IMR-90 (cell line): ENCODE data around the gene MAGEA10. TPM values are rescaled to one million over a fixed set of nuclear protein-coding genes. Genes with fewer than 3 reads are reported as not detected.

Experiments
- ATAC-seq: fragments of 200-7000 bp; cut with Tn5 transposase; 2 replicates; pipeline ENCODE4 v1.9.1; 2020; ENCODE audit warnings: low read depth, mild to moderate bottlenecking, moderate library complexity
- Bru-seq: library from RNA; stranded (reverse); fragments of 400-500 nt; gene quantifications from one replicate; lab custom pipeline; 2021; lab: Mats Ljungman, UMichigan
- BruChase-seq, 2 experiments: library from RNA; stranded (reverse); fragments of 400-500 nt; gene quantifications; one replicate each; lab custom pipeline; 2021; lab: Mats Ljungman, UMichigan
- BruUV-seq: library from RNA; stranded (reverse); fragments of 400-500 nt; replicated peaks from 2 replicates; lab custom pipeline; 2021; lab: Mats Ljungman, UMichigan
- CTCF ChIA-PET: fragments of 300-600 bp; formaldehyde crosslinking; extraction: SDS; loops from one replicate; lab custom pipeline; 2021; ENCODE audit warnings: antibody characterized with exemption; lab: Yijun Ruan, JAX
- POLR2A ChIA-PET: fragments of 300-600 bp; sonication (Branson Sonifier 250); formaldehyde crosslinking; loops from one replicate; lab custom pipeline; 2022; ENCODE audit warnings: antibody characterized with exemption; ENCODE audit not compliant: unreplicated experiment; lab: Charles Lee
- DNase-seq: peaks from one replicate; pipeline ENCODE4 v3.0.0; 2013
- H2AFZ ChIP-seq: replicated peaks from 2 replicates; pipeline ENCODE3; 2013; ENCODE audit warnings: low read length, mild to moderate bottlenecking; ENCODE audit not compliant: poor library complexity
- H2AK5ac ChIP-seq: 2 replicates; pipeline ENCODE4 v1.6.1; 2013; ENCODE audit warnings: low read depth, low read length, inconsistent platforms
- H2AK9ac ChIP-seq: replicated peaks from 2 replicates; pipeline ENCODE3; 2013; ENCODE audit warnings: mild to moderate bottlenecking, low read depth, low read length, moderate library complexity; ENCODE audit not compliant: poor library complexity
- H2BK120ac ChIP-seq: 2 replicates; pipeline ENCODE4 v1.6.1; 2013; ENCODE audit warnings: low read depth, low read length, inconsistent platforms
- H2BK15ac ChIP-seq: 3 replicates; pipeline ENCODE4 v1.6.1; 2013; ENCODE audit warnings: low read depth, low read length, inconsistent platforms
- H2BK20ac ChIP-seq: 2 replicates; pipeline ENCODE4 v1.6.1; 2013; ENCODE audit warnings: low read depth, mild to moderate bottlenecking, inconsistent platforms, low read length, moderate library complexity
- H2BK5ac ChIP-seq: 2 replicates; pipeline ENCODE4 v1.6.1; 2013; ENCODE audit warnings: mild to moderate bottlenecking, low read depth, low read length, inconsistent platforms; ENCODE audit not compliant: poor library complexity, severe bottlenecking
- H3K14ac ChIP-seq: replicated peaks from 2 replicates; pipeline ENCODE4 v1.6.1; 2013; ENCODE audit warnings: low read depth, low read length, inconsistent platforms
- H3K18ac ChIP-seq: 2 replicates; pipeline ENCODE4 v1.6.1; 2013; ENCODE audit warnings: low read depth, low read length, control low read depth
- H3K23ac ChIP-seq: 2 replicates; pipeline ENCODE4 v1.6.1; 2013; ENCODE audit warnings: low read depth, low read length, inconsistent platforms
- H3K27ac ChIP-seq: 2 replicates; pipeline ENCODE4 v1.5.1; 2013; ENCODE audit warnings: mild to moderate bottlenecking, control low read depth, low read length; ENCODE audit not compliant: insufficient read depth
- H3K27me3 ChIP-seq: 2 replicates; pipeline ENCODE4 v1.6.1; 2013; ENCODE audit warnings: low read length; ENCODE audit not compliant: control insufficient read depth, insufficient read depth
- H3K36me3 ChIP-seq: 2 replicates; pipeline ENCODE4 v1.6.1; 2013; ENCODE audit warnings: low read length, mixed read lengths; ENCODE audit not compliant: control insufficient read depth, insufficient read depth
- H3K4ac ChIP-seq: 2 replicates; pipeline ENCODE4 v1.6.1; 2013; ENCODE audit warnings: low read depth, low read length, inconsistent platforms
- H3K4me1 ChIP-seq: 2 replicates; pipeline ENCODE4 v1.6.1; 2013; ENCODE audit warnings: low read length, mixed read lengths; ENCODE audit not compliant: control insufficient read depth, insufficient read depth
- H3K4me2 ChIP-seq: 2 replicates; pipeline ENCODE4 v1.6.1; 2013; ENCODE audit warnings: low read depth, mild to moderate bottlenecking, control low read depth, low read length, moderate library complexity
- H3K4me3 ChIP-seq: 2 replicates; pipeline ENCODE4 v1.5.1; 2013; ENCODE audit warnings: low read depth, mild to moderate bottlenecking, control low read depth, low read length, moderate library complexity; ENCODE audit not compliant: insufficient read depth
- H3K56ac ChIP-seq: 2 replicates; pipeline ENCODE4 v1.6.1; 2013; ENCODE audit warnings: low read length, inconsistent platforms; ENCODE audit not compliant: insufficient read depth; ENCODE audit errors: extremely low read depth
- H3K79me1 ChIP-seq, 2 experiments: 2 replicates each; pipeline ENCODE4 v1.6.1; 2013; ENCODE audit warnings: low read length in 2 of 2, inconsistent platforms in 1 of 2, low read depth in 1 of 2
- H3K9ac ChIP-seq: 2 replicates; pipeline ENCODE4 v1.6.1; 2013; ENCODE audit warnings: low read depth, low read length, control low read depth
- H3K9me1 ChIP-seq: 2 replicates; pipeline ENCODE4 v1.6.1; 2013; ENCODE audit warnings: low read length, inconsistent platforms; ENCODE audit not compliant: insufficient read depth
- H3K9me3 ChIP-seq: 2 replicates; pipeline ENCODE4 v1.6.1; 2013; ENCODE audit warnings: low read length; ENCODE audit not compliant: control insufficient read depth, insufficient read depth
- H4K20me1 ChIP-seq: 2 replicates; pipeline ENCODE4 v1.6.1; 2013; ENCODE audit warnings: low read length, inconsistent platforms; ENCODE audit not compliant: insufficient read depth
- H4K5ac ChIP-seq: 2 replicates; pipeline ENCODE4 v1.6.1; 2013; ENCODE audit warnings: mild to moderate bottlenecking, low read depth, low read length, control low read depth
- H4K8ac ChIP-seq, 2 experiments: 2 replicates each; pipeline ENCODE4 v1.6.1; 2013; ENCODE audit warnings: low read depth in 2 of 2, low read length in 2 of 2, control low read depth in 1 of 2, inconsistent platforms in 1 of 2
- H4K91ac ChIP-seq: 2 replicates; pipeline ENCODE4 v1.6.1; 2013; ENCODE audit warnings: low read depth, low read length, inconsistent platforms; ENCODE audit not compliant: insufficient read depth
- BHLHE40 ChIP-seq: fragments of 150-350 bp; IDR thresholded peaks from 2 replicates; pipeline ENCODE4 v1.6.1; 2016; ENCODE audit warnings: mild to moderate bottlenecking, low read depth, low read length
- CEBPB ChIP-seq: IDR thresholded peaks from 2 replicates; pipeline ENCODE4 v1.6.1; 2012; ENCODE audit warnings: low read depth, low read length, improper control_type of control experiment
- CHD1 ChIP-seq: IDR thresholded peaks from 2 replicates; pipeline ENCODE4 v1.6.1; 2012; ENCODE audit warnings: low read depth, low read length, improper control_type of control experiment
- FOS ChIP-seq: fragments of 150-350 bp; IDR thresholded peaks from 2 replicates; pipeline ENCODE4 v1.6.1; 2016; ENCODE audit warnings: low read depth, low read length
- MAFK ChIP-seq: IDR thresholded peaks from 2 replicates; pipeline ENCODE4 v1.6.1; 2012; ENCODE audit warnings: low read depth, low read length, improper control_type of control experiment
- MAZ ChIP-seq: IDR thresholded peaks from 2 replicates; pipeline ENCODE4 v1.6.1; 2012; ENCODE audit warnings: low read depth, mild to moderate bottlenecking, low read length, improper control_type of control experiment, moderate library complexity, borderline replicate concordance
- MXI1 ChIP-seq: IDR thresholded peaks from 2 replicates; pipeline ENCODE4 v1.6.1; 2012; ENCODE audit warnings: low read depth, mild to moderate bottlenecking, low read length, moderate library complexity, borderline replicate concordance
- NFE2L2 ChIP-seq: fragments of 150-350 bp; IDR thresholded peaks from 2 replicates; pipeline ENCODE4 v1.6.1; 2016; ENCODE audit warnings: low read depth, mild to moderate bottlenecking, low read length
- POLR2A ChIP-seq: IDR thresholded peaks from 2 replicates; pipeline ENCODE4 v1.6.1; 2012; ENCODE audit warnings: mild to moderate bottlenecking, low read depth, low read length
- RAD21 ChIP-seq: IDR thresholded peaks from 2 replicates; pipeline ENCODE4 v1.6.1; 2012; ENCODE audit warnings: low read length, improper control_type of control experiment
- RCOR1 ChIP-seq: IDR thresholded peaks from 2 replicates; pipeline ENCODE4 v1.6.1; 2012; ENCODE audit warnings: mild to moderate bottlenecking, low read length, improper control_type of control experiment; ENCODE audit not compliant: insufficient replicate concordance
- RFX5 ChIP-seq: IDR thresholded peaks from 2 replicates; pipeline ENCODE4 v1.8.0; 2012; ENCODE audit warnings: low read depth, mild to moderate bottlenecking, low read length, moderate library complexity
- SMC3 ChIP-seq: fragments of 150-350 bp; IDR thresholded peaks from 2 replicates; pipeline ENCODE4 v1.6.1; 2016; ENCODE audit warnings: low read depth, mild to moderate bottlenecking, antibody characterized with exemption, low read length, moderate library complexity
- WGBS, 2 experiments: methylation state at CpG; one replicate each; pipeline versions ENCODE4 v1.1.5 to v1.1.7; 2013; ENCODE audit warnings: missing lambda C conversion rate in 2 of 2; ENCODE audit not compliant: insufficient read length in 1 of 2; ENCODE audit errors: extremely low coverage in 2 of 2; 5-methylcytosine and 5-hydroxymethylcytosine counted together
- dilution Hi-C: fragments of 300-500 bp; cut with HindIII; formaldehyde crosslinking; loops from one replicate; pipeline ENCODE4 v1.14.3; 2018; ENCODE audit warnings: low sequenced_read_pairs; ENCODE audit not compliant: unreplicated experiment
- in situ Hi-C: fragments of 300-500 bp; cut with MboI; formaldehyde crosslinking; loops from 3 replicates; pipeline ENCODE4 v1.14.3; 2019; ENCODE audit warnings: low sequenced_read_pairs, inconsistent platforms, mixed read lengths
- intact Hi-C: fragments of 100-400 bp; cut with micrococcal nuclease; formaldehyde crosslinking; loops from 2 replicates; pipeline ENCODE4 v1.10.0; 2022
- long read RNA-seq: library from polyadenylated mRNA; unstranded; transcript quantifications from one replicate; pipeline ENCODE4 v2.0.0, GENCODE V29; 2021; ENCODE audit not compliant: unreplicated experiment
- polyA plus RNA-seq, 3 experiments: library from polyadenylated mRNA; depleted of rRNA; stranded (reverse); fragments of >200 nt; gene quantifications; 2 replicates each; pipeline ENCODE4 v1.2.3, GENCODE V29; 2012; ENCODE audit warnings: low replicate concordance in 1 of 3
- total RNA-seq: library from RNA; depleted of rRNA; stranded (reverse); fragments of >200 nt; gene quantifications from 2 replicates; pipeline ENCODE4 v1.2.3, GENCODE V29; 2012; rRNA removed
- TF ChIP-seq, protein P1 (sequence below): conservative IDR thresholded peaks from 2 replicates; pipeline ENCODE4 v1.5.1; 2012; ENCODE audit warnings: mild to moderate bottlenecking, low read depth, low read length, improper control_type of control experiment
- TF ChIP-seq, protein P2 (sequence below): fragments of 150-350 bp; IDR thresholded peaks from 2 replicates; pipeline ENCODE4 v1.6.1; 2017; ENCODE audit warnings: mild to moderate bottlenecking, antibody characterized with exemption, low read length, low read depth
- TF ChIP-seq, protein P3 (sequence below): fragments of 150-350 bp; IDR thresholded peaks from 2 replicates; pipeline ENCODE4 v1.6.1; 2016; ENCODE audit warnings: low read depth, mild to moderate bottlenecking, low read length, moderate library complexity, borderline replicate concordance

The MAGEA10 gene
- total RNA-seq (not detected in 2 replicates), polyA plus RNA-seq (2012; rRNA removed) (not detected in 2 replicates), Bru-seq, nascent RNA (not detected), BruChase-seq, experiment 1, labeled RNA remaining after a 6-hour chase (not detected), BruChase-seq, experiment 2, labeled RNA remaining after a 2-hour chase (not detected)
- polyA plus RNA-seq (2012; cell fraction: cytosol; rRNA removed), result not detected in 2 replicates
- polyA plus RNA-seq (2012; cell fraction: nucleus; rRNA removed; ENCODE audit: low replicate concordance), result not detected in 2 replicates
- long read RNA-seq, result 0 reads

GRCh38 chrX:152138388-152138784 lies at the start of gene MAGEA10:
MAGEA10 (minus strand) TSS chrX:152138577; CDS start chrX:152135620, 2,957 bp downstream.
- Histone ChIP-seq H3K4me2 (no peak within 1 kb of the TSS), H3K27ac (no peak within 1 kb of the TSS), H3K23ac (no peak within 1 kb of the TSS), H3K18ac (no peak within 1 kb of the TSS), H2AFZ (no peak within 1 kb of the TSS), H3K36me3 (no peaks in the 10 kb centered on the region), H2BK120ac (no peak within 1 kb of the TSS), H3K56ac (no peak within 1 kb of the TSS), H3K4me3 (no peak within 1 kb of the TSS), H2BK20ac (no peak within 1 kb of the TSS), H3K4me1 (no peaks in the 10 kb centered on the region), H3K79me1 (no peaks in the 10 kb centered on the region), H3K4ac (no peak within 1 kb of the TSS), H2AK5ac (no peak within 1 kb of the TSS), H3K9me1 (no peaks in the 10 kb centered on the region), H4K8ac (no peak within 1 kb of the TSS), H4K5ac (no peak within 1 kb of the TSS), H4K91ac (no peak within 1 kb of the TSS), H3K27me3 (no peaks in the 10 kb centered on the region), H2BK15ac (no peak within 1 kb of the TSS), H2BK5ac (no peak within 1 kb of the TSS), H2AK9ac (no peak within 1 kb of the TSS), H3K9ac (no peak within 1 kb of the TSS), H3K14ac (no peak within 1 kb of the TSS), H4K20me1 (no peaks in the 10 kb centered on the region), H3K9me3 (peaks cover 17% of the 10 kb centered on the region; the same call in 1 of the 2 replicates)
- no CpG with 5 or more reads among the region's 16 CpGs for WGBS, 2 experiments
- dilution Hi-C loops (no loop called here), intact Hi-C loops (no loop called here), in situ Hi-C loops (no loop called here)
- BruUV-seq, result no TSS peak
- DNase-seq (no peak), ATAC-seq (no peak)
- TF ChIP-seq RAD21 (no peak), RFX5 (no peak), POLR2A (no peak), RCOR1 (no peak), SMC3 (no peak), MAFK (no peak), CHD1 (no peak), CEBPB (no peak), BHLHE40 (no peak), MAZ (no peak), MXI1 (no peak), NFE2L2 (no peak), FOS (no peak)
- TF ChIP-seq, protein P1, sequence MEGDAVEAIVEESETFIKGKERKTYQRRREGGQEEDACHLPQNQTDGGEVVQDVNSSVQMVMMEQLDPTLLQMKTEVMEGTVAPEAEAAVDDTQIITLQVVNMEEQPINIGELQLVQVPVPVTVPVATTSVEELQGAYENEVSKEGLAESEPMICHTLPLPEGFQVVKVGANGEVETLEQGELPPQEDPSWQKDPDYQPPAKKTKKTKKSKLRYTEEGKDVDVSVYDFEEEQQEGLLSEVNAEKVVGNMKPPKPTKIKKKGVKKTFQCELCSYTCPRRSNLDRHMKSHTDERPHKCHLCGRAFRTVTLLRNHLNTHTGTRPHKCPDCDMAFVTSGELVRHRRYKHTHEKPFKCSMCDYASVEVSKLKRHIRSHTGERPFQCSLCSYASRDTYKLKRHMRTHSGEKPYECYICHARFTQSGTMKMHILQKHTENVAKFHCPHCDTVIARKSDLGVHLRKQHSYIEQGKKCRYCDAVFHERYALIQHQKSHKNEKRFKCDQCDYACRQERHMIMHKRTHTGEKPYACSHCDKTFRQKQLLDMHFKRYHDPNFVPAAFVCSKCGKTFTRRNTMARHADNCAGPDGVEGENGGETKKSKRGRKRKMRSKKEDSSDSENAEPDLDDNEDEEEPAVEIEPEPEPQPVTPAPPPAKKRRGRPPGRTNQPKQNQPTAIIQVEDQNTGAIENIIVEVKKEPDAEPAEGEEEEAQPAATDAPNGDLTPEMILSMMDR, result no peak
- TF ChIP-seq, protein P2, sequence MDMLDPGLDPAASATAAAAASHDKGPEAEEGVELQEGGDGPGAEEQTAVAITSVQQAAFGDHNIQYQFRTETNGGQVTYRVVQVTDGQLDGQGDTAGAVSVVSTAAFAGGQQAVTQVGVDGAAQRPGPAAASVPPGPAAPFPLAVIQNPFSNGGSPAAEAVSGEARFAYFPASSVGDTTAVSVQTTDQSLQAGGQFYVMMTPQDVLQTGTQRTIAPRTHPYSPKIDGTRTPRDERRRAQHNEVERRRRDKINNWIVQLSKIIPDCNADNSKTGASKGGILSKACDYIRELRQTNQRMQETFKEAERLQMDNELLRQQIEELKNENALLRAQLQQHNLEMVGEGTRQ, result no peak
- TF ChIP-seq, protein P3, sequence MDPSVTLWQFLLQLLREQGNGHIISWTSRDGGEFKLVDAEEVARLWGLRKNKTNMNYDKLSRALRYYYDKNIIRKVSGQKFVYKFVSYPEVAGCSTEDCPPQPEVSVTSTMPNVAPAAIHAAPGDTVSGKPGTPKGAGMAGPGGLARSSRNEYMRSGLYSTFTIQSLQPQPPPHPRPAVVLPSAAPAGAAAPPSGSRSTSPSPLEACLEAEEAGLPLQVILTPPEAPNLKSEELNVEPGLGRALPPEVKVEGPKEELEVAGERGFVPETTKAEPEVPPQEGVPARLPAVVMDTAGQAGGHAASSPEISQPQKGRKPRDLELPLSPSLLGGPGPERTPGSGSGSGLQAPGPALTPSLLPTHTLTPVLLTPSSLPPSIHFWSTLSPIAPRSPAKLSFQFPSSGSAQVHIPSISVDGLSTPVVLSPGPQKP, result no peak
- ChIA-PET POLR2A (no interaction called here), CTCF (no interaction called here)
